GM23338 (cell line): ENCODE results near the gene EMCN.

Experiments used
- EZH2 ChIP-seq: fragments of 200-600 bp; sonication (generic); IDR thresholded peaks from one replicate; pipeline ENCODE4 v1.8.0; 2017; ENCODE audit warnings: antibody characterized with exemption, mild to moderate bottlenecking, low read depth; ENCODE audit not compliant: unreplicated experiment
- EZH2phosphoT487 ChIP-seq: fragments of 200-600 bp; sonication (generic); IDR thresholded peaks from one replicate; pipeline ENCODE4 v1.8.1; 2018; ENCODE audit warnings: antibody characterized with exemption; ENCODE audit not compliant: unreplicated experiment
- POLR2AphosphoS5 ChIP-seq: IDR thresholded peaks from 2 replicates; pipeline ENCODE4 v1.6.1; 2016; ENCODE audit warnings: antibody characterized with exemption, low read depth
- ZNF331 ChIP-seq: fragments of 250-450 bp; sonication (Bioruptor Pico); IDR thresholded peaks from 2 replicates; pipeline ENCODE4 v1.5.0; 2020; ENCODE audit warnings: low read depth, mild to moderate bottlenecking, moderate library complexity
- TF ChIP-seq, protein P1 (sequence below), 2 experiments: fragments of 200-600 bp in 1 of 2; sonication (generic) in 1 of 2; conservative IDR thresholded peaks; 2 replicates each; pipeline versions ENCODE4 v1.5.1 to v1.6.1; 2016 to 2017; ENCODE audit warnings: antibody characterized with exemption in 2 of 2, low read depth in 2 of 2, mild to moderate bottlenecking in 2 of 2, moderate library complexity in 1 of 2

- TF ChIP-seq, protein P1, sequence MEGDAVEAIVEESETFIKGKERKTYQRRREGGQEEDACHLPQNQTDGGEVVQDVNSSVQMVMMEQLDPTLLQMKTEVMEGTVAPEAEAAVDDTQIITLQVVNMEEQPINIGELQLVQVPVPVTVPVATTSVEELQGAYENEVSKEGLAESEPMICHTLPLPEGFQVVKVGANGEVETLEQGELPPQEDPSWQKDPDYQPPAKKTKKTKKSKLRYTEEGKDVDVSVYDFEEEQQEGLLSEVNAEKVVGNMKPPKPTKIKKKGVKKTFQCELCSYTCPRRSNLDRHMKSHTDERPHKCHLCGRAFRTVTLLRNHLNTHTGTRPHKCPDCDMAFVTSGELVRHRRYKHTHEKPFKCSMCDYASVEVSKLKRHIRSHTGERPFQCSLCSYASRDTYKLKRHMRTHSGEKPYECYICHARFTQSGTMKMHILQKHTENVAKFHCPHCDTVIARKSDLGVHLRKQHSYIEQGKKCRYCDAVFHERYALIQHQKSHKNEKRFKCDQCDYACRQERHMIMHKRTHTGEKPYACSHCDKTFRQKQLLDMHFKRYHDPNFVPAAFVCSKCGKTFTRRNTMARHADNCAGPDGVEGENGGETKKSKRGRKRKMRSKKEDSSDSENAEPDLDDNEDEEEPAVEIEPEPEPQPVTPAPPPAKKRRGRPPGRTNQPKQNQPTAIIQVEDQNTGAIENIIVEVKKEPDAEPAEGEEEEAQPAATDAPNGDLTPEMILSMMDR (conservative IDR thresholded peaks at IDR 0.05; ENCODE audit: low read depth in 2 of 2), result no peak
- TF ChIP-seq POLR2AphosphoS5 (no peak), EZH2phosphoT487 (no peak), EZH2 (no peak), ZNF331 (CRISPR knock-in tag) (no peak)
These were observed 97.3 kb downstream of the EMCN start for GRCh38 chr4:100420571-100420970.
